COR-L47 (cell line): Measurements from ENCODE around the gene WWTR1.

Experiments used
- DNase-seq: peaks from one replicate; lab custom pipeline; 2025; lab: John Stamatoyannopoulos, UW

The WWTR1 gene

DNA sequence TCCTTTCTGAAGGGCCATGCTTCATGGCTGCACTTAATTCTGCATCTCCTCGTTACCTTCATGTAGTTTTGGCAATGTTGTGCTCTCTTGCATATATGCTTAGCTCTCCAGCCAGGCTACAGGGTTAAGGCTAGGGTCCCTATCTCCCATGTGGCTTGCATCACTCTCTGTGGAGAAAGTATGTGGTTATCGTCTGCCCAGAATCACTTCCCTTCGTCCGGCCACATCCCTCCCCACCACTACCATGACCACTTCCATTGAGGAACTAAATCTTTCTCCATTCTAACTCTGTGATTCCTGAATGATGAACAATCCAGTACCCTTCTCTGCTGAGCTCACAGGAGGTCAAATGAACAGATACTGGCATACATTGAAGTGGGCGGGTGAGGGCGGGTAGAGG lies 34.0 kb downstream of the WWTR1 start:
- no peak for DNase-seq

- no peak for DNase-seq
Observed at GRCh38 chr3:149621218-149622005, 36.4 kb downstream of the WWTR1 start.

DNA sequence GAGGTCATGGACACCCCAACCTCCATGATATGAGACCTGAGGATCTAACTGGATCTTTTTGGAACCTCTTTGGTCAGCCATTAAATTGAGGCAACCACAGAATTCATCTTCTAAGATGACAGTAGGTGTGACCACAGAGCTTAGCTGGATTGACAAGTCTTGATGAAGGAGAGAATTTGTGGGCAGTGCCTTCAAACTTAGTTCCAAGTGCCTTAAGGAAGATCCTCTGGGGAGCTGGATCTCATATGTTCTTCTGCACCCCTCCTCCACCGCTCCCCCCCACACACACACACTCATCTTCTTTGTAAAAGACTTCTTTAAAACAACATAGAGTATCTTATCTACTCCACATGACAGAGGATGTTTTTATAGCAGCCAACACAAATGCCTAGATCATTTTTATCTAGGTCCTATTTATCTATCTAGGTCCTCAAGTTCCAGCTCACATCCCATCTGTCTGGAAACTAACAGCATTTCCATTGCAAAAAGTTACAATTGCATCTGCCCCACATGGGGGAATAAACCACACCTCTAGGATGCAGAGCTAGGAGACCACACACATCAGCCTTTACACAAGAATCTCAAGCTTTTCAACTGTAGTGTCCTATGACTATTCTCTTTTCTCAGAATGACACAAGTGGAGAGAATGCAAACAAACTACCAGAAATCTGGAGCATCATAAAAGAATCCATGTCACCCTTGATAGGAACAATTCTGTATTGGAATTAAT lies 37.4 kb downstream of the WWTR1 start:
- DNase-seq, result no peak

DNA sequence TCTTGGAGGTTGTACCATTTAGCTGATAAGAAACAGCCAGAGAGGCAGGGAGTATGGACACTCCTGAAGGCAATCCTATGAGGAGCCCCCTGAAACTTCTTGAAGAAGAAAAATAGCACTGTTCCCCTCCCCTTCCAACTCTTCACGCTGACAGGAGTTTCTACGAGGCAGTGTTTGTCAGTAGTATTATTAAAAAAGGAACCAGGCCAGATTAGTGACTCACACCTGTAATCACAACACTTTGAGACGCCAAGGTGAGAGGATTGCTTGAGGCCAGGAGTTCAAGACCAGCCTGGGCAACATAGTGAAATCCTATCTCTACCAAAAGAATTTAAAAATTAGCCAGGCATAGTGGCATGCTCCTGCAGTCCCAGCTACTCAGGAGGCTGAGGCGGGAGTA lies 38.7 kb downstream of the WWTR1 start:
- no peak for DNase-seq

- DNase-seq, result peak; percentile 15
Observed at GRCh38 chr3:149618151-149619123, 39.4 kb downstream of the WWTR1 start.

DNA sequence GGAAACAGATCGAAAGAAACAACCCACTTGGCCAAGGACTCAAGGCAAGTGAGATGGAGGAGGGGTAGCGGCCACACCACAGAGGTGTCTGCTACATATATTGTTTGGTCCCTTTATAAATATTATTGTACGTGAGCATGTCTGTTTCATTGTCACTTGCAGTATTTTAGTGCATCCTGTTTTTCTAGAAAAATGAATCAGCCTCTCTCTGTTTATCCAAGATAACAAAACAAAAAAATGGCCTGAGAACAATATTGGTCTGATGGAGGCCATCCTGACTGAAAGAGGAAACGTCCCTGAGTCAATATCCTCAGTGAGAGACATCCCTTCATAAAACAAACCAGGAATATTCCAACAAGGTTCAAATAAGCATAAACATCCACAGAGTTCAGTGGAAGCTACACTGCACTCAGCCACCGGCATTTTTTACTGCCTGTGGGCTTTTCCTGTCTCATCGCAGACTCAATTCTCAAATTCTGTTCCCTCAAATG lies 42.0 kb downstream of the WWTR1 start:
- no peak for DNase-seq

GRCh38 chr3:149613988-149614387 lies 43.8 kb downstream of the WWTR1 start:
- no peak for DNase-seq

DNA sequence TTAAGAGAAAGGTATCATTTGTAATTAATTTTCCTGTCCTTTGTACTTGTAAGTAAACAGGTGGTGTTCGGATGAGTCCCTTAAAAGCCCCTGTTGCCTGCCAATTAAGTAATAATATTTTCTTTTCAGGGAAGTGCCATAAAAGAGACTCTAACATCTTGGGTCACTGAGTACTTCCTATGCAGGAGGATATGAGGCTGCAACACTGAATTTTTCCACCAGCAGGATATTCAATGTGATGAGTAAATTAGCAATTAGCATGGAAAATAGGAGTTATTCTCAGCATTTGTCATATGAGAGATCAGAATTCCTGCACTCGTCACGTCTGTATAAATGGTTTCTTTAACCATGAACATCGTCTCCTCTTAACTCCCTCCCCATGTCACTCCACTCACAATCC lies 45.4 kb downstream of the WWTR1 start:
- no peak for DNase-seq

DNA sequence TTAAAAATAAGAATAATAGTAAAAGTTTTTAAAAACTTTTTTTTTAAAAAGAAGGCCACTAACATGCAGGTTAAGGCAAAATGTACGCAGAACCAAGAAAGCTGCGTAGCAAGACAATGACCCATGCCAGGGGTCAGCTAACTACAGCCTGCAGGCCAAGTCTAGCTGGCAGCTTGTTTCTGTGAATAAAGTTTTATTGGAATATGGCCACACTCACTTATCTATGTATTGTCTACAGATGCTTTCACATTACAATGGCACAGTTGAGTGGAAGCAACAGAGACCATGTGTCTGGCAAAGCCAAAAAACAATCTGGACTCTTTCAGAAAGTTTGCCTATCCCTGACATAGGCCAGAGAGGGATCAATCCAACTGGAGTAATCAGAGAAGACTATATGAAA lies 46.7 kb downstream of the WWTR1 start:
- no peak for DNase-seq

GRCh38 chr3:149610351-149611105 lies 47.3 kb downstream of the WWTR1 start:
- DNase-seq, result no peak

GRCh38 chr3:149609595-149609994 lies 48.2 kb downstream of the WWTR1 start:
- DNase-seq, result no peak

GRCh38 chr3:149608987-149609386 lies 48.8 kb downstream of the WWTR1 start:
- no peak for DNase-seq

DNA sequence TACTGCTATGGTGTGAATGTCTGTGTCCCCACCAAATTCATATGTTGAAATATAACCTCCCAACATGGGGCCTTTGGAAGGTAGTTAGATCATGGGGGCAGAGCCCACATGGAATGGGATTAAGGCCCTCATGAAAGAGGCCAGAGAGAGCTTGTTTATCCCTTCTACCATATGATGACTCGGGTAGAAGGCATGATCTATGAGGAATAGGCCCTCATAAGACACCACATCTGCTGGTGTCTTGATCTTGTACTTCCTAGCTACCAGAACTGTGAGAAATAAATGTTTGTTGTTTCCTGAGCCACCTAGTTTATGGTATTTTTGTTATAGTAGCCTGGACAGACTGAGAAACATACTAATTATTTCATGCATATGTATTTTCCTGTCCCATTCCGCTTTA lies 51.9 kb downstream of the WWTR1 start:
- DNase-seq, result no peak

GRCh38 chr3:149604125-149604875 lies 53.5 kb downstream of the WWTR1 start:
- DNase-seq, result no peak

- no peak for DNase-seq
Observed at GRCh38 chr3:149603126-149604074, 54.4 kb downstream of the WWTR1 start.

GRCh38 chr3:149600634-149601033 lies 57.2 kb downstream of the WWTR1 start:
- no peak for DNase-seq

GRCh38 chr3:149599236-149599635 lies 58.6 kb downstream of the WWTR1 start:
- no peak for DNase-seq

DNA sequence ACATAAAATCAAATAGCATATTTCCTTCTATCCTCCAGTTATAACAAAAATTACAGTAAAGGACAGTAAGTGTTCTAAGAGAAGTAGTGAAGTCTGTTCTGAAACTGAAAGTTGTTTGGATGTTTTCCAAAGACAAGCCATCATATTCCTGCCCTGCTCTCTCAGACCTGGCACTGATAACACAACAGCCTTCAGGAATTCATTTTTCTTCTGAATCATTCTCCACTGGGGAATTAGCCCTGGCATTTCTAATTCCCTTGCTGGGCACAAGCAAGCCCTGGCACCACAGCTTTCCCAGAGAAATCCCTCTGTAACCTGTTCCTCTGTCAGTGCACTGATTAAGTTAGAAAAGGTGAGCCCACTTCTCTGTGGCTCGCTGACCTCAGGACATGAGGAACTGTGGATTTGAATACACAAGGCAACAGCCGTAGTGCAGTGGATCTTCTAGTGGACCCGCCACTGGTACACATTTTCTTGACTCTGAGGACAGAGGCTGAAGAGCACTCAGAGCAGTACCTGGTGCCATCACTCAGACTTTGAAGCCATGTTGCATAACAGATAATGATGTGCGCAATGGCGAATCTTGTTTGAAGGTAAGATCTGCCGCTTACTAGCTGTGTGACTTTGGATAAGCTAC lies 61.6 kb downstream of the WWTR1 start:
- DNase-seq, result no peak
